ENCODE results near the gene ARAF. TPM values are rescaled to one million over a fixed set of nuclear protein-coding genes. Genes with fewer than 3 reads are reported as not detected.

Gene ARAF
- total RNA-seq, 1 donor from 2014 or later: 30.2 TPM

DNA sequence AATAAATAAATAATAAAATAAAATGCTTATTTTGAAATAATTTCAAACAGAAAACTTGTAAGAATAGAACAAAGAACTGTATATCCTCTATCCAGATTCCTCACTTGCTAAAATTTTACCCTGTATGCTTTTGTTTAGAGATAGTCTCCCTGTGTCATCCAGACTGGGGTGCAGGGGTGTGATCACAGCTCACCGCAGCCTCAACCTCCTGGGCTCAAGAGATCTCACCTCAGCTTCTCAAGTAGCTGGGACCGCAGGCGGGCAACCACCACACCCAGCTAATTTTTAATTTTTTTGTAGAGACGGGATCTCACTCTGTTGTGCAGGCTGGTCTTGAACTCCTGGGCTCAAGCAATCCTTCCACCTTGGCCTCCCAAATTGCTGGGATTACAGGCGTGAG, 17.5 kb upstream of the ARAF start:
- no peaks in the 10 kb centered on the region for H3K36me3 ChIP-seq (ENCODE audit: control insufficient read depth, insufficient read depth, low read length)
- no peak overlapping the region for H3K4me3 ChIP-seq (ENCODE audit: low read depth, low read length)
- no peak for TF ChIP-seq CTCF (IDR thresholded peaks at IDR 0.05; ENCODE audit: insufficient read depth, low read length, poor library complexity, severe bottlenecking)

DNA sequence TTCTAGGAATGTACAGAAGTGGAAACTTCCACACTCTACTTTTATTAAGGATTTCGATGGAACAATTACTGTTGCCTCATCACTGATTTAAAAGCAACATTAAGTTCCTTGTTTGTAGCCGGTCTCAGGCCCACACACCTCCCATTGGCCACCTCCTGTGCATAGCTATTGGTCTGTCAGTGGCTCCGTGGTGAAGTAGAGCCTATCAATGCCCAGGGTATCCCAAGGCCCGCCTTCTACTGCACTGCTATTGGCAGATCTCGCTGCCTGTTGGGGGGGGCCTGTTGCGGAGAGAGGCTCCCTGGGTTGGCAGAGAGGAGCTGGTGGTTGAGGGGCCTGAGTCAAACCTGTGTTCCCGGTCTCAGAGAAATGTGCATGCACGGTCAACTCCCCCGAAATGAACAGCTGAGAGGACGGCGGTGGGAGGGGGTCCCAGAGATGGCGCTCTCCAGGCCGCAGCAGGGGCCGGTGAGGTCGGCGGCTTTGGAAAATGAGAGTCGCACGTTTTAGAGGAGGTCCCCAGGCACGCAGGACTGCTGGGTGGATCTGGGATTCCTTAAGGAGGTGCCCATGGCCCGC, 4.9 kb upstream of the ARAF start:
- no peak for TF ChIP-seq CTCF (IDR thresholded peaks at IDR 0.05; ENCODE audit: insufficient read depth, low read length, poor library complexity, severe bottlenecking)
- H3K27me3 ChIP-seq (ENCODE audit: control insufficient read depth, insufficient read depth, low read length): no peaks in the 10 kb centered on the region
- no peaks in the 10 kb centered on the region for H3K36me3 ChIP-seq (ENCODE audit: control insufficient read depth, insufficient read depth, low read length)
- DNase-seq (ENCODE audit: low read depth): peak; percentile 74
- H3K4me3 ChIP-seq (ENCODE audit: low read depth, low read length): peak overlapping the region; percentile 40

More for the DNA sequence above, 17.5 kb upstream of the ARAF start:
- DNase-seq (ENCODE audit: low read depth): no peak
- H3K27me3 ChIP-seq (ENCODE audit: control insufficient read depth, insufficient read depth, low read length): no peaks in the 10 kb centered on the region

DNA sequence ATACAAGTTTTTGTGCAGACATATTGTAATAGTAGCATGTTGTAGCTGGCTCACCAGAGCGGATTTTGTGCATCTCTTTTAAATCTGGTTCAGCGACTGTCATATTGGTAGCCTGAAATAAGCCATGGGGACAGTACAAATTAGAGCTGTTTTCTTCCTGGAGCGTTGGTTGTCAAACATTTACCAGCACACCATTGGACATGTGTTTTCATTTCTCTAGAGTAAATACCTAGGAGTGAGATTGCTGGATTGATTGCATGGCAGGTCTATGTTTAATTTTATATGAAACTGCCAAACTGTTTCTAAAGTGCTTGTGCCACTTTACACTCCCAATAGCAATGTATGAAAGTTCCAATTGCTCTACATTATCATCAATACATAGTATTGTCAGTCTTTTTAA, 2.6 kb upstream of the ARAF start:
- TF ChIP-seq CTCF (IDR thresholded peaks at IDR 0.05; ENCODE audit: insufficient read depth, low read length, poor library complexity, severe bottlenecking): no peak
- DNase-seq (ENCODE audit: low read depth): no peak
- no peaks in the 10 kb centered on the region for H3K27me3 ChIP-seq (ENCODE audit: control insufficient read depth, insufficient read depth, low read length)
- H3K36me3 ChIP-seq (ENCODE audit: control insufficient read depth, insufficient read depth, low read length): no peaks in the 10 kb centered on the region
- no peak overlapping the region for H3K4me3 ChIP-seq (ENCODE audit: low read depth, low read length)

GRCh38 chrX:47560179-47560933, 649 bp upstream of the ARAF start:
- Histone ChIP-seq H3K36me3 (ENCODE audit: control insufficient read depth, insufficient read depth, low read length) (no peaks in the 10 kb centered on the region), H3K4me3 (ENCODE audit: low read depth, low read length) (peak overlapping the region; percentile 38), H3K27me3 (ENCODE audit: control insufficient read depth, insufficient read depth, low read length) (no peaks in the 10 kb centered on the region)
- TF ChIP-seq CTCF (IDR thresholded peaks at IDR 0.05; ENCODE audit: insufficient read depth, low read length, poor library complexity, severe bottlenecking): no peak
- DNase-seq (ENCODE audit: low read depth): no peak

- no peak for TF ChIP-seq CTCF (IDR thresholded peaks at IDR 0.05; ENCODE audit: insufficient read depth, low read length, poor library complexity, severe bottlenecking)
- DNase-seq (ENCODE audit: low read depth): no peak
- Histone ChIP-seq H3K4me3 (ENCODE audit: low read depth, low read length) (peak overlapping the region; percentile 65), H3K27me3 (ENCODE audit: control insufficient read depth, insufficient read depth, low read length) (no peaks in the 10 kb centered on the region), H3K36me3 (ENCODE audit: control insufficient read depth, insufficient read depth, low read length) (no peaks in the 10 kb centered on the region)
Measured at GRCh38 chrX:47561659-47562151, 700 bp downstream of the ARAF start.
